ENCODE data around the gene TP73.

Gene TP73

DNA sequence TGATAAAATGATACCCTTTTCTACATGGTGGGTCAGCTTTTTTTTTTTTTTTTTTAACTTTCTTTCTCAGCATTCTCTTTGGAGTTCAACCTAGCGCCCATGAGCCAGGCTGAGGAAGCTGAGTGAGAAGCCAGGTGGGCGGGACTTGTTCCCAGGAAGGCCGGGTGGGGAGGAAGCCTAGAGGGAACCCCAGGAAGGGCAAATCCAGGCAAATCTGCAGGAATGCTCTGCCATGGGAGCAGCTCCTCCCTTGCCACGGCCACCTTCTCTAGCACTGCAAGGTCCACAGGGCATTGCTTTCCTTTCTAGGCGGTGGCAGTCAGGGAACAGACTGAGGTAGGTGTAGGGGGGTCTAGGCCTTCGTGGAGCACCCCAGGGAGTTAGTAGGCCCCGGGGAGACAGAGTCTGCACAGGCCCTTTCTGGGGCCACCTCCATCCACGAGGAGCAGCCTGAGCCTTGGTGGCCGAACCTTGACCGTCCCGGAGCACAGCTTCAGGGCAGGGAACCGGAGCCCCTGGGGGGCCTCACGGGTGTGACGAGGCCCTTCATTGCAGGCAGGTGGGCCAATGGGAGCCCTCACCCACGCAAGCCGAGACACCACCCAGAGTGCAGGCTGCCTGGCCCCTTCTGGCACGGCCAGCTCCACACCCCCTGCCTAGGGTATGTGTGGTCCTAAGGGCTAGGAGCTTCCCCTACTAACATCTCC lies 81.7 kb downstream of the TP73 start:
- no peak overlapping the region for H3K4me3 ChIP-seq (ENCODE audit: low read depth, low read length)
- DNase-seq (ENCODE audit: low read depth) = no peak
- TF ChIP-seq, protein P1, sequence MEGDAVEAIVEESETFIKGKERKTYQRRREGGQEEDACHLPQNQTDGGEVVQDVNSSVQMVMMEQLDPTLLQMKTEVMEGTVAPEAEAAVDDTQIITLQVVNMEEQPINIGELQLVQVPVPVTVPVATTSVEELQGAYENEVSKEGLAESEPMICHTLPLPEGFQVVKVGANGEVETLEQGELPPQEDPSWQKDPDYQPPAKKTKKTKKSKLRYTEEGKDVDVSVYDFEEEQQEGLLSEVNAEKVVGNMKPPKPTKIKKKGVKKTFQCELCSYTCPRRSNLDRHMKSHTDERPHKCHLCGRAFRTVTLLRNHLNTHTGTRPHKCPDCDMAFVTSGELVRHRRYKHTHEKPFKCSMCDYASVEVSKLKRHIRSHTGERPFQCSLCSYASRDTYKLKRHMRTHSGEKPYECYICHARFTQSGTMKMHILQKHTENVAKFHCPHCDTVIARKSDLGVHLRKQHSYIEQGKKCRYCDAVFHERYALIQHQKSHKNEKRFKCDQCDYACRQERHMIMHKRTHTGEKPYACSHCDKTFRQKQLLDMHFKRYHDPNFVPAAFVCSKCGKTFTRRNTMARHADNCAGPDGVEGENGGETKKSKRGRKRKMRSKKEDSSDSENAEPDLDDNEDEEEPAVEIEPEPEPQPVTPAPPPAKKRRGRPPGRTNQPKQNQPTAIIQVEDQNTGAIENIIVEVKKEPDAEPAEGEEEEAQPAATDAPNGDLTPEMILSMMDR (conservative IDR thresholded peaks at IDR 0.05; ENCODE audit: low read depth, low read length) = no peak

DNA sequence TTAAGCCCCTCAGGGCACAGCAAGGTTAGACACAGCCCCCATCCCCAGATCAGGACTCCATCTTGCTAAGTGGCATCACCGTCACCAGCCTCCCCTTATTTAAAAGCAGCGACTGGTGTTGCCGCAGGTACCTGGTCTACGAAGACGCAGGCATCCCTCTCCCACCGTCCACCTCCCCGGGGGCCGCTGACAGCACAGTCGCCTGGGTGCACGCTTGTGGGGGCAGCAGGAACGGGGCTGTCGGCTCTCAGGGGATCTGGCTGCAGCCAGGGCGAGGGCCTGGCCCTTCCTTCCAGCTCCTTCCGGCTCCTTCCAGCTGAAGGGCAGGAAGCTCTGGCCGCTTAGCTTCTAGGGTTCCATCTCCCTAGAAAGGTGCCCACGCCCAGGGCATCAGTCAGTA lies 82.3 kb downstream of the TP73 start:
- H3K4me3 ChIP-seq (ENCODE audit: low read depth, low read length) = no peak overlapping the region
- no peak for DNase-seq (ENCODE audit: low read depth)
- TF ChIP-seq, protein P1 (conservative IDR thresholded peaks at IDR 0.05; ENCODE audit: low read depth, low read length) = no peak

GRCh38 chr1:3735027-3735681 lies 82.8 kb downstream of the TP73 start:
- H3K4me3 ChIP-seq (ENCODE audit: low read depth, low read length) = no peak overlapping the region
- DNase-seq (ENCODE audit: low read depth) = no peak
- TF ChIP-seq, protein P1 (conservative IDR thresholded peaks at IDR 0.05; ENCODE audit: low read depth, low read length) = no peak

- TF ChIP-seq, protein P1 (conservative IDR thresholded peaks at IDR 0.05; ENCODE audit: low read depth, low read length) = no peak
- no peak overlapping the region for H3K4me3 ChIP-seq (ENCODE audit: low read depth, low read length)
- no peak for DNase-seq (ENCODE audit: low read depth)
Measured at GRCh38 chr1:3735688-3736087, 83.4 kb downstream of the TP73 start.

GRCh38 chr1:3736131-3736561 lies 83.8 kb downstream of the TP73 start:
- TF ChIP-seq, protein P1 (conservative IDR thresholded peaks at IDR 0.05; ENCODE audit: low read depth, low read length) = no peak
- no peak for DNase-seq (ENCODE audit: low read depth)
- no peak overlapping the region for H3K4me3 ChIP-seq (ENCODE audit: low read depth, low read length)

DNA sequence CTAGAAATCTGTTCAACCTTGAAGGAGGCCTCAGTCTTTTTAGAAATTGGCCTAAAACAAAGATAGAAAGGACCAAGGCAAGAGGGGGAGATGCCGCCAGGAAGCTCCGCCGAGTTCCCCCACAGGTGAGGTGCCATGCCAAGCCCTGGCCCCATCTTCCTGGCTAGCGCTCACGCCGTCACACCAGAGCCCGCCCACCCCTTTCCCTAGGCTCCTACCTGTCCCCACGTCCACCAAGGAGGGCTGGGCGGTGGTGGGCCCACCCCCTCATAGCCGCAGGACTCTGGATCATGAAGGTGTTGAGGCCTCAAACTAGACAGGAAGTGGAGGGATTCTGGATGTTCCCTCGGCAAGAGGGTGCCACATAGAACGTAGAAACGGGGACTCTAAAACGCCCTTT lies 84.4 kb downstream of the TP73 start:
- TF ChIP-seq, protein P1 (conservative IDR thresholded peaks at IDR 0.05; ENCODE audit: low read depth, low read length) = no peak
- DNase-seq (ENCODE audit: low read depth) = no peak
- H3K4me3 ChIP-seq (ENCODE audit: low read depth, low read length) = no peak overlapping the region

DNA sequence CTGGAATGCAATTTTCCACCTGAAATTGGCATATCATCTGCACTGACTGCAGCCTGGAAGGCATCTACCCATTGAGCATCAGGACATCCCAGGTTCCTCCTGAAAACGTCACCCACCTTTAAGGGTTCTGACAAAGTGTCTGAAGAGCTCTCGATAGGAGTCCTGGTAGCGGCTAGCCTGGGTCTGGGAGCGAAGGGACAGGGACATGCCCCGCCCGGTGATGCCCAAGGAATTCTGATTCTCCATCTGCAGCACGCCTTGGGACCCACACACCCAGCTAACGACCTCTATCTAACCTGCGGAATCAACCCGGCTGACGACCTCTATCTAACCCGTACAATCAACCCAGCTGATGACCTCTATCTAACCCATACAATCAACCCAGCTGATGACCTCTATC lies 86.6 kb downstream of the TP73 start:
- DNase-seq (ENCODE audit: low read depth) = no peak
- TF ChIP-seq, protein P1 (conservative IDR thresholded peaks at IDR 0.05; ENCODE audit: low read depth, low read length) = no peak
- no peak overlapping the region for H3K4me3 ChIP-seq (ENCODE audit: low read depth, low read length)
